ENCODE measurements around the gene TBC1D2. TPM values are rescaled to one million over a fixed set of nuclear protein-coding genes. Genes with fewer than 3 reads are reported as not detected.

Gene TBC1D2
- total RNA-seq, 1 donor: 78.6 TPM

Small RNA genes lying within 50 kb of the gene (small RNA-seq; reads per million reads assigned to genes)
- not detected for gene MIR6854

Other genes with a start within 250 kb of the TBC1D2 start
- 89.9 and 94.1 TPM in 2 replicates for gene NANS, start 198.9 kb downstream of the TBC1D2 start, total RNA-seq
- 9.3 and 13.4 TPM in 2 replicates for gene TRIM14, start 136.4 kb downstream of the TBC1D2 start, total RNA-seq
- gene CORO2A, start 63.0 kb downstream of the TBC1D2 start, total RNA-seq: 0.32 and 2.2 TPM in 2 replicates